H1 (cell line): ENCODE results near the gene DNAJA3. TPM values are rescaled to one million over a fixed set of nuclear protein-coding genes. Genes with fewer than 3 reads are reported as not detected.

ENCODE experiments used
- CTCF ChIA-PET: fragments of 300-600 bp; sonication (Branson Sonifier 250); formaldehyde crosslinking; loops from one replicate; lab custom pipeline; 2021; ENCODE audit not compliant: partially characterized antibody; lab: Charles Lee
- POLR2A ChIA-PET: fragments of 300-600 bp; sonication (Branson Sonifier 250); formaldehyde crosslinking; loops from one replicate; lab custom pipeline; 2021; ENCODE audit warnings: inconsistent platforms; ENCODE audit not compliant: partially characterized antibody; lab: Charles Lee
- DNase-seq, 2 experiments: peaks; one replicate each; pipeline versions ENCODE4 v3.0.0 to v3.0.0-alpha.2; 2010 to 2022; ENCODE audit warnings: low spot score in 2 of 2, low read depth in 1 of 2, mixed read lengths in 1 of 2
- FAIRE-seq: peaks from 2 replicates; lab custom pipeline; 2011; peaks lifted over from hg19 to GRCh38; lab: Jason Lieb, UNC
- H2AFZ ChIP-seq: 2 replicates; pipeline ENCODE4 v1.8.1; 2012; ENCODE audit warnings: low read length, inconsistent platforms
- H2AK5ac ChIP-seq: 2 replicates; pipeline ENCODE4 v1.6.1; 2013; ENCODE audit warnings: low read depth, low read length
- H2BK120ac ChIP-seq: replicated peaks from 2 replicates; pipeline ENCODE3; 2013; ENCODE audit warnings: low read depth, low read length, inconsistent platforms
- H2BK12ac ChIP-seq: 2 replicates; pipeline ENCODE4 v1.6.1; 2013; ENCODE audit warnings: low read depth, low read length
- H2BK15ac ChIP-seq: 2 replicates; pipeline ENCODE4 v1.6.1; 2013; ENCODE audit warnings: low read length
- H2BK20ac ChIP-seq: 2 replicates; pipeline ENCODE4 v1.6.1; 2013; ENCODE audit warnings: low read length
- H2BK5ac ChIP-seq: 2 replicates; pipeline ENCODE4 v1.6.1; 2013; ENCODE audit warnings: low read depth, low read length
- H3K14ac ChIP-seq: 2 replicates; pipeline ENCODE4 v1.6.1; 2013; ENCODE audit warnings: inconsistent platforms; ENCODE audit not compliant: insufficient read length
- H3K18ac ChIP-seq: 2 replicates; pipeline ENCODE4 v1.6.1; 2013; ENCODE audit warnings: low read length; ENCODE audit errors: extremely low read depth
- H3K23ac ChIP-seq: 2 replicates; pipeline ENCODE4 v1.6.1; 2013; ENCODE audit warnings: inconsistent platforms; ENCODE audit not compliant: insufficient read length
- H3K23me2 ChIP-seq: 2 replicates; pipeline ENCODE4 v1.6.1; 2013; ENCODE audit warnings: low read depth, low read length
- H3K27ac ChIP-seq: 2 replicates; pipeline ENCODE4 v1.6.1; 2011; ENCODE audit warnings: low read depth, low read length, inconsistent platforms
- H3K27me3 ChIP-seq, 4 experiments: replicated peaks in 1 of 4; 1 replicate in 1 of 4; 2 replicates in 3 of 4; pipeline versions ENCODE4 v1.6.1 to v1.8.1; 2011 to 2013; ENCODE audit warnings: low read length in 3 of 4, mild to moderate bottlenecking in 3 of 4, inconsistent platforms in 2 of 4, mixed read lengths in 2 of 4, moderate library complexity in 1 of 4; ENCODE audit not compliant: control insufficient read depth in 3 of 4, insufficient read depth in 3 of 4; ENCODE audit errors: extremely low read depth in 1 of 4
- H3K36me3 ChIP-seq, 4 experiments: 2 replicates each; pipeline versions ENCODE4 v1.6.1 to v1.8.1; 2011 to 2013; ENCODE audit warnings: mild to moderate bottlenecking in 4 of 4, low read length in 3 of 4, moderate library complexity in 2 of 4, control low read depth in 1 of 4, inconsistent platforms in 1 of 4; ENCODE audit not compliant: insufficient read depth in 4 of 4, control insufficient read depth in 2 of 4
- H3K4ac ChIP-seq: replicated peaks from 2 replicates; pipeline ENCODE3; 2013; ENCODE audit warnings: low read length, low read depth, mixed read lengths, inconsistent platforms; ENCODE audit not compliant: insufficient read length
- H3K4me1 ChIP-seq, 4 experiments: replicated peaks in 1 of 4; 1 replicate in 1 of 4; 2 replicates in 3 of 4; pipeline versions ENCODE4 v1.6.1 to v1.8.1; 2011 to 2013; ENCODE audit warnings: low read length in 3 of 4, inconsistent platforms in 2 of 4, mixed read lengths in 1 of 4; ENCODE audit not compliant: insufficient read depth in 4 of 4, control insufficient read depth in 3 of 4
- H3K4me2 ChIP-seq, 2 experiments: 2 replicates each; pipeline versions ENCODE4 v1.6.1 to v1.8.1; 2011 to 2013; ENCODE audit warnings: low read depth in 2 of 2, low read length in 2 of 2, control low read depth in 1 of 2, inconsistent platforms in 1 of 2, mild to moderate bottlenecking in 1 of 2; ENCODE audit not compliant: insufficient read depth in 1 of 2
- H3K4me3 ChIP-seq, 4 experiments: fragments of 200-600, 300-600 bp in 1 of 4; sonication (generic), shearing (Covaris generic), sonication (Bioruptor Twin) in 1 of 4; 2 replicates each; pipeline versions ENCODE4 v1.5.1 to v1.8.1; 2011 to 2016; ENCODE audit warnings: low read length in 4 of 4, low read depth in 3 of 4, control low read depth in 2 of 4, inconsistent platforms in 2 of 4, mild to moderate bottlenecking in 2 of 4, mixed read lengths in 1 of 4, moderate library complexity in 1 of 4; ENCODE audit not compliant: insufficient read depth in 2 of 4; ENCODE audit errors: extremely low read depth in 1 of 4
- H3K56ac ChIP-seq: replicated peaks from 2 replicates; pipeline ENCODE3; 2013; ENCODE audit warnings: low read depth, mild to moderate bottlenecking, mixed read lengths, low read length, inconsistent platforms; ENCODE audit not compliant: insufficient read length
- H3K79me1 ChIP-seq: 2 replicates; pipeline ENCODE4 v1.6.1; 2013; ENCODE audit warnings: low read depth, low read length, control low read depth
- H3K79me2 ChIP-seq, 2 experiments: 2 replicates each; pipeline versions ENCODE4 v1.6.1 to v1.8.1; 2012 to 2013; ENCODE audit warnings: low read length in 2 of 2, mild to moderate bottlenecking in 2 of 2, inconsistent platforms in 1 of 2; ENCODE audit not compliant: insufficient read depth in 2 of 2, control insufficient read depth in 1 of 2
- H3K9ac ChIP-seq, 4 experiments: replicated peaks in 1 of 4; 1 replicate in 1 of 4; 2 replicates in 3 of 4; pipeline versions ENCODE4 v1.6.1 to v1.8.1; 2011 to 2013; ENCODE audit warnings: low read depth in 3 of 4, low read length in 3 of 4, control low read depth in 2 of 4, mild to moderate bottlenecking in 2 of 4, moderate library complexity in 2 of 4, inconsistent platforms in 1 of 4; ENCODE audit errors: extremely low read depth in 1 of 4
- H3K9me3 ChIP-seq, 2 experiments: 2 replicates each; pipeline versions ENCODE4 v1.6.1 to v1.8.1; 2012 to 2013; ENCODE audit warnings: mild to moderate bottlenecking in 2 of 2, moderate library complexity in 2 of 2, control low read depth in 1 of 2, inconsistent platforms in 1 of 2, low read depth in 1 of 2, low read length in 1 of 2, mixed read lengths in 1 of 2; ENCODE audit not compliant: insufficient read depth in 2 of 2
- H4K20me1 ChIP-seq, 2 experiments: replicated peaks in 1 of 2; 2 replicates each; pipeline versions ENCODE3 to v1.8.1; 2011 to 2013; ENCODE audit warnings: inconsistent platforms in 2 of 2, low read length in 2 of 2, mild to moderate bottlenecking in 1 of 2; ENCODE audit not compliant: insufficient read depth in 2 of 2, control insufficient read depth in 1 of 2
- H4K5ac ChIP-seq: 2 replicates; pipeline ENCODE4 v1.6.1; 2013; ENCODE audit warnings: low read length, low read depth, mixed read lengths, inconsistent platforms; ENCODE audit not compliant: insufficient read length
- H4K8ac ChIP-seq: 2 replicates; pipeline ENCODE4 v1.8.0; 2013; ENCODE audit warnings: mild to moderate bottlenecking, moderate library complexity, low read length, inconsistent platforms; ENCODE audit not compliant: insufficient read depth; ENCODE audit errors: extremely low read depth
- H4K91ac ChIP-seq: replicated peaks from 2 replicates; pipeline ENCODE3; 2013; ENCODE audit warnings: low read length, mixed read lengths, inconsistent platforms; ENCODE audit not compliant: insufficient read length
- ATF3 ChIP-seq: IDR thresholded peaks from 2 replicates; pipeline ENCODE4 v1.6.1; 2011; ENCODE audit warnings: low read depth, mild to moderate bottlenecking, low read length; ENCODE audit not compliant: insufficient read depth
- CBX8 ChIP-seq: fragments of 300-800, 300-1000 bp; sonication (generic); IDR thresholded peaks from 2 replicates; pipeline ENCODE4 v1.7.1; 2016; ENCODE audit warnings: low read depth, low read length, borderline replicate concordance
- CHD2 ChIP-seq: IDR thresholded peaks from 2 replicates; pipeline ENCODE4 v1.6.1; 2012; ENCODE audit warnings: low read length, improper control_type of control experiment
- EZH2 ChIP-seq: fragments of 200-600 bp; sonication (generic); IDR thresholded peaks from 2 replicates; pipeline ENCODE4 v1.7.1; 2012; ENCODE audit warnings: low read depth, mild to moderate bottlenecking, moderate library complexity, low read length, inconsistent platforms; ENCODE audit not compliant: severe bottlenecking
- POU5F1 ChIP-seq: IDR thresholded peaks from 2 replicates; pipeline ENCODE4 v1.6.1; 2011; ENCODE audit warnings: low read depth, mild to moderate bottlenecking, low read length, moderate library complexity
- TAF1 ChIP-seq: IDR thresholded peaks from 2 replicates; pipeline ENCODE4 v1.6.1; 2011; ENCODE audit warnings: mild to moderate bottlenecking, low read depth, low read length
- WGBS, 2 experiments: shearing (Covaris generic) in 1 of 2; methylation state at CpG; one replicate each; pipeline versions ENCODE4 v1.1.6 to v1.1.7; 2013 to 2015; ENCODE audit warnings: low lambda C conversion rate in 2 of 2, mixed read lengths in 2 of 2, inconsistent platforms in 1 of 2, low coverage in 1 of 2, missing lambda C conversion rate in 1 of 2; ENCODE audit not compliant: insufficient replicate concordance in 2 of 2, insufficient coverage in 1 of 2, insufficient read length in 1 of 2; ENCODE audit errors: extremely low coverage in 1 of 2, missing lambda C conversion rate in 1 of 2; 5-methylcytosine and 5-hydroxymethylcytosine counted together
- polyA plus RNA-seq, 7 experiments: library from polyadenylated mRNA; depleted of rRNA in 3 of 7; stranded (reverse) in 5 of 7; unstranded in 2 of 7; fragments of >200 nt in 5 of 7; fragments of 200-250 nt in 2 of 7; gene quantifications; 1 replicate in 5 of 7; 2 replicates in 1 of 7; 4 replicates in 1 of 7; pipeline versions ENCODE4 v1.2.1 to v1.2.3, GENCODE V29; 2011 to 2013; ENCODE audit warnings: missing spikeins in 2 of 7, mixed read lengths in 2 of 7
- total RNA-seq: library from RNA; stranded (reverse); fragmentation: NEBNext Ultra II Directional; extraction: Animal tissue kit (Norgen Biotek cat#: 25700); gene quantifications from 2 replicates; pipeline ENCODE4 v1.2.1, GENCODE V29; 2021

The DNAJA3 gene
- total and polyA plus RNA-seq, 2 of the 8 experiments (the other 6 are each of a cell fraction or from before 2014, with no cell fraction given): 37.3 to 59.1 TPM

- H3K4me2 ChIP-seq: no peak overlapping the region
- no peak overlapping the region for H4K5ac ChIP-seq
- no peak overlapping the region for H4K91ac ChIP-seq
- H3K27me3 ChIP-seq: no peaks in the 10 kb centered on the region
- FAIRE-seq: no peak
- H3K4me1 ChIP-seq: no peaks in the 10 kb centered on the region
- H3K9ac ChIP-seq: no peak overlapping the region
- H3K9me3 ChIP-seq: no peaks in the 10 kb centered on the region
- H2BK20ac ChIP-seq: no peak overlapping the region
- no peak overlapping the region for H2AFZ ChIP-seq
- H2BK12ac ChIP-seq: no peak overlapping the region
- peaks cover 0 to 3% of the 10 kb centered on the region in 2 experiments; a peak in 1 of 4 replicates for H3K79me2 ChIP-seq
- H3K23ac ChIP-seq: no peak overlapping the region
- POLR2A ChIA-PET: interaction anchor here (0.9 kb wide), 2 partner anchors 12 to 25 kb away, joined by 3 read pairs; no protein-coding TSS in a partner anchor
- CTCF ChIA-PET: interaction anchor here (0.9 to 35.4 kb wide), 7 partner anchors 8 to 161 kb away, joined by 3 to 968 read pairs (median 4); partner anchors contain the start of genes C16orf96 and CDIP1
- WGBS, 2 experiments: 92% methylated on average over 4 of the region's 4 CpGs; no CpG with 5 or more reads in 1 of the 2 experiments
- H3K4ac ChIP-seq: no peak overlapping the region
- H3K4me3 ChIP-seq: no peak overlapping the region
- H4K20me1 ChIP-seq: no peaks in the 10 kb centered on the region
- H3K23me2 ChIP-seq: no peaks in the 10 kb centered on the region
- DNase-seq: no peak
- H3K36me3 ChIP-seq: no peaks in the 10 kb centered on the region; a peak in 1 of 8 replicates
- H2AK5ac ChIP-seq: no peak overlapping the region
- no peak overlapping the region for H3K27ac ChIP-seq
- no peaks in the 10 kb centered on the region; the same call in 1 of the 2 replicates for H3K79me1 ChIP-seq
- no peak overlapping the region for H3K14ac ChIP-seq
- H4K8ac ChIP-seq: no peak overlapping the region
- no peak overlapping the region for H2BK15ac ChIP-seq
- H2BK120ac ChIP-seq: no peak overlapping the region
- H3K56ac ChIP-seq: no peak overlapping the region
- no peak overlapping the region for H3K18ac ChIP-seq
- H2BK5ac ChIP-seq: no peak overlapping the region
- TF ChIP-seq CHD2: no peak
- TF ChIP-seq POU5F1: no peak
- no peak for TF ChIP-seq CBX8
- TF ChIP-seq ATF3: no peak
- no peak for TF ChIP-seq TAF1
- no peak for TF ChIP-seq EZH2
Observed at GRCh38 chr16:4499196-4499555, 73.5 kb downstream of the DNAJA3 start.
